RWPE1 (cell line): Measurements from ENCODE around the gene GALNT13.

Experiments
- CTCF ChIA-PET: fragments of 350-600 bp; sonication (Branson Sonifier 250); formaldehyde crosslinking; extraction: SDS; loops from one replicate; lab custom pipeline; 2021; lab: Yijun Ruan, JAX
- POLR2A ChIA-PET: fragments of 400-600 bp; formaldehyde crosslinking; extraction: SDS; loops from one replicate; lab custom pipeline; 2020; ENCODE audit warnings: antibody characterized with exemption; ENCODE audit not compliant: low non-redundant PET; lab: Yijun Ruan, JAX
- DNase-seq: peaks from one replicate; pipeline ENCODE4 v3.0.0; 2012; ENCODE audit warnings: low spot score
- H3K27ac ChIP-seq: fragments of 450-650 bp; 2 replicates; pipeline ENCODE4 v1.5.1; 2017
- CTCF ChIP-seq: fragments of 450-650 bp; conservative IDR thresholded peaks from 2 replicates; pipeline ENCODE4 v1.5.1; 2017; ENCODE audit warnings: low read depth, mild to moderate bottlenecking

GALNT13 gene

GRCh38 chr2:154381931-154382794, 510.4 kb downstream of the GALNT13 start:
- CTCF ChIA-PET, result no interaction called here
- TF ChIP-seq CTCF, result no peak
- no peak for DNase-seq
- H3K27ac ChIP-seq, result no peak overlapping the region
- POLR2A ChIA-PET, result no interaction called here

DNA sequence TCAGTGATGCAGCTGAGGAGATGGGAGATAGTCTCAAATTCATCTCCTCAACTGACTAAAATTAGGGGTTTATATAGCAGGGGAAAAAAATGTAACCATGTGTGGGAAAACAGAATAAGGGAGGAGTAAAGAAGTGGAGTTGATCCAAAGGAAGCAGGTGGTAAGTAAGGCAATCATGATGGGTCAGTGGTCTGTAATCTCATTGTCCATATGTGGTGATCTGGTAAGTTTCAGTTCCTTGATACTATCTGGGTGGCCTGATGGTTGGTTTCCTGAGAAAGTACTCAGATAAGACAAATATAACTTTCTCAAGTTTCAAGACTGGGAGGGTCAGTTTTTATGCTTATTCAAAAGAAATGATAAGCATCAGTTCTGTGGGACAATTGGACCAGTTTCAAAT, 514.5 kb downstream of the GALNT13 start:
- no peak for DNase-seq
- CTCF ChIA-PET, result no interaction called here
- no peak overlapping the region for H3K27ac ChIP-seq
- POLR2A ChIA-PET, result no interaction called here
- TF ChIP-seq CTCF, result no peak

- CTCF ChIA-PET, result no interaction called here
- H3K27ac ChIP-seq, result no peak overlapping the region
- TF ChIP-seq CTCF, result no peak
- POLR2A ChIA-PET, result no interaction called here
- DNase-seq, result no peak
These were observed 519.3 kb downstream of the GALNT13 start for GRCh38 chr2:154391051-154391450.

GRCh38 chr2:154392256-154392655, 520.5 kb downstream of the GALNT13 start:
- TF ChIP-seq CTCF, result no peak
- ChIA-PET POLR2A (no interaction called here), CTCF (no interaction called here)
- no peak for DNase-seq
- no peak overlapping the region for H3K27ac ChIP-seq

DNA sequence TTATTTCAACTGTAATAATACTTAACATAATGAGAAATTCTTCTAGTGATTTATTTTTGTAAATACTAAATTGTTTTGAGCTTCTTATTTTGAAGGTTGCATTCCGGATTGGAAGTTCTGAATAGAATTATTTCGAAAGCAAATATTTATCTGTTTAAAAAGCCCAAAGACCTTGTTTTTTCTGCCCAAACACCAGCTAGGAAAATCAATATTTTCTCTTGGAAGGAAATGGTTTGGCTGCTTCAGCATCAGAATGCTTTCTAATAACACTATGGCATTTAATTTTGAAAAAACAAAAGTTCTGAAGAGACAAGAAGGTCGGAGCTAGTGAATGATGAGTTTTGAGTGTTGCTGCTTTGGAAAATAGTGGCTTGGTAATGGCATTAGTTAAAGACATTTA, 522.9 kb downstream of the GALNT13 start:
- H3K27ac ChIP-seq, result no peak overlapping the region
- POLR2A ChIA-PET, result no interaction called here
- CTCF ChIA-PET, result no interaction called here
- TF ChIP-seq CTCF, result no peak
- DNase-seq, result no peak

GRCh38 chr2:154400563-154401290, 529.0 kb downstream of the GALNT13 start:
- TF ChIP-seq CTCF, result no peak
- ChIA-PET CTCF (interaction anchor here (0.5 kb wide), 1 partner anchor 426 kb away, joined by 4 read pairs; no protein-coding TSS in a partner anchor), POLR2A (no interaction called here)
- no peak for DNase-seq
- H3K27ac ChIP-seq, result no peak overlapping the region
